ENCODE results near the gene PTPA.

PTPA gene

GRCh38 chr9:129084087-129084486 lies 27.1 kb upstream of the PTPA start:
- no peak for DNase-seq

DNA sequence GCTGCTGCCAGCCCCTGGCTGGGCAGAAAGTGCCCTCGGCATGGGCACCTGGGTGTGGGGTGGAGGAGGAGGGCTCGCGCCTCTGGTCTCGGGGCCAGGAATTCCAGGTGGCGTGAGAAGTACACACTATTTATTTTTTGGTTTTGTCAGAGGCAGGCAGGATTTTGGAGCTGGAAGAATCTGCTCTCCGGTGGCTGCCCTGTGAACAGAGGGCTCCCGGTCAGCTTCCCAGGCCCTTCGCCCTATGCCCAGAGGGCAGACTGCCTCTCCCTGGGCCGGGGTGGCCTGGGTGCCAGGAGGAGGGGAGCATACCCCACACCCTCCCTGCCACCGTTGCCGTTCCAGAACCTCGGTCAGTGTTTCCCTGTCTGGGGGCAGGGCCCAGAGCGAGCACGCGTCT lies 22.0 kb upstream of the PTPA start:
- no peak for DNase-seq

DNA sequence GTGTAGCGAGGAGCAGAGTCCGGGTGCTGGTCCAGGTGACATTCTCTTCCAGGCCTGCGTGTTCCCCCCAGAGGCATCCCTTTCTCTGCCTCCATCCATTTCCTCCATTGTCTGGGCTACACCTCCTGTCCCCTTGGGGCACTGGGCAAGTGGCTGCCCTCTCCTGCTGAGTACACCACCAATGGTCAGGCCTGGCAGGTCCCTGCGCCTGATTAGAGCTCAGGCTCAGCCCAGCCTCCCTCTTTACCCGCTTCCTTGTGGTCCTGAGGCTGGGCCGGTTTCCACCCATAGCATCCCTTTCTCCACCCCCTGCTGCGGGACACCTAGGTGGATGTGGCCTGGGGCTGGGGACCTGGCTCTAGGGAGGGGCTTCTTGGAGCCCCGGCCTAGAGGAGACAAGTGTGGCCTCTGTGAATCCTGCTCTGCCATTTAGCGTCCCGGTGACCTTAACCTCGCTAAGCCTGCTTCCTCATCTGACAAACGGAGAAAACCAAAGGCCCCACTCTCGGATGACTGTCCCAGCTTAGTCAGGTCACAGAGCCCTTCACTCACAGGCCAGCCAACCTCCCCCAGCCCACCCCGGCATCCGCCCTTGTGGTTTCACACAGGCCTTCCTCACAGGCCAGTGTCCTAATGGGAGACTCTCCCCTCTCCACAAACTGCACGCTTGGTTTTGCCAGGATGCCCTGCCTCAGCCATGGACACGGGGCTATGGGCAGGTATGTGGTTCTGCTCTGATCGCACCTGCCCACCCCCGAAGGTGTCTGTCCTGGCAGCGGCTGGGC lies 17.4 kb upstream of the PTPA start:
- DNase-seq = no peak

DNA sequence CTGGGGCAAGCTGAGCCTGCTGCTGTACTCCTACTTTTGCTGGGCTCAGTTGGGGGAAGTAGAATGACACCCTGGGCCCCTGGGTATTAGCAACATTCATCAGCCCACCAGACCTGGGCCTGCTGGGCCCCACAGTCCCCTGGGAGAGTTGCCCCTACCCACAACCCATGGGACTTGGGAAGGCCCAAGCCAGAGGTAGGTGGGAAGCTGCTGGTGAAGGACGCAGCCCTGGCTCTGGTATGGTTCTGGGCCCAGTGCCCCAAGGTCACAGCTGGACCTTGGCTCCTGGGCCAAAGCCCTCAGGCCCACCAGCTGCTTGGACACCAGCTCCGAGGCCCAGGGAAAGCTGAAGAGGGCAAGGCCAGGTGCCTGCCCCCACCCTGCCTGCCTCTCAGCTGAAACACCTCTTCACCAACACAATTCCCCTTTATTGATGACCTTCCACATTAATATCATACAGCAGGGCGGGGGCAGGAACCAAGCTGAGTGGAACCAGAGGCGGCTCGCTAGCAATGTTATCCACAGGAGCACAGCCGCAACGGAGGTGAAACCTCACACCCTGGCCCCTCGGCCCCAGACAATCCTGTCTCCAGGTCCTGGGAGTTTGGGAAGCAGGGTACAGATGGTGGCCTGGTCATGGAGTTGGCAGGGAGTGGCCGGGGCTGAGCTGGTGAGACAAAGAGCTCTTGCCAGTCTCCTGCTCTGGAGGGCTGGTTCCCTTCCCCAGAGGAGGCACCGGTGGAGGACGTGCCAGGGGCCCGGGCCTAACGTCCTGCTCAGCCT lies 16.6 kb upstream of the PTPA start:
- DNase-seq = no peak

GRCh38 chr9:129095170-129095667 lies 16.0 kb upstream of the PTPA start:
- DNase-seq = no peak

GRCh38 chr9:129095908-129096307 lies 15.3 kb upstream of the PTPA start:
- no peak for DNase-seq

DNA sequence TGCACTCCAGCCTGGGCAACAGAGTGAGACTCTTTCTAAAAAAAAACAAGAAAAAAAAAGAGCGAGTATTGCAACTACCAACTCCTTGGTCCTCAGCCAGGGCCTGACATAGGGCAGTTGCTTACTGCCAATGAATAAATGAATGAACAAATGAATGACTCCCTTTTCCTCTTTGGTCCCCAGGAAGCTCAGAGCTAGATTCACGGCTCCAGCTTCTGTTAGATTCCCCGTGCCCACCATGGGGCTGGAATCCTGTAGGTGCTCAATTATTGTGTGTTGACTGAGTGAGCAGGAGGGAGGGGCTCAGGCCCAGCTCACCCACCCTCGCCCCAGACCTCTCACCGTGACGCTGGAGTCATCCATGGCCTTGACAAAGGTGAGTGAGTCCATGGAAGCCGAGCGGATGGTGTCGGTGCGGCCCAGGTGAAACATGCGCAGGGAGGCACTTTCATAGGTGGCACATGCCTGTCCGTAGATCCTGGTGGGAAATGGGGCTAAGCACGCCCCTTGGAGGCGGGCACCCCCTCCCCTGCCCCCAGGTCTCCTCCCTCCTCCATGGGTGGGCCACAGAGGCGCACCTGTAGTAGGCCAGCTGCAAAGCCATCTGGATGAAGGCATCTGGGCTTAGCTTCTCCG lies 13.4 kb upstream of the PTPA start:
- no peak for DNase-seq

- DNase-seq = no peak
These were observed 12.9 kb upstream of the PTPA start for GRCh38 chr9:129098328-129098727.

DNA sequence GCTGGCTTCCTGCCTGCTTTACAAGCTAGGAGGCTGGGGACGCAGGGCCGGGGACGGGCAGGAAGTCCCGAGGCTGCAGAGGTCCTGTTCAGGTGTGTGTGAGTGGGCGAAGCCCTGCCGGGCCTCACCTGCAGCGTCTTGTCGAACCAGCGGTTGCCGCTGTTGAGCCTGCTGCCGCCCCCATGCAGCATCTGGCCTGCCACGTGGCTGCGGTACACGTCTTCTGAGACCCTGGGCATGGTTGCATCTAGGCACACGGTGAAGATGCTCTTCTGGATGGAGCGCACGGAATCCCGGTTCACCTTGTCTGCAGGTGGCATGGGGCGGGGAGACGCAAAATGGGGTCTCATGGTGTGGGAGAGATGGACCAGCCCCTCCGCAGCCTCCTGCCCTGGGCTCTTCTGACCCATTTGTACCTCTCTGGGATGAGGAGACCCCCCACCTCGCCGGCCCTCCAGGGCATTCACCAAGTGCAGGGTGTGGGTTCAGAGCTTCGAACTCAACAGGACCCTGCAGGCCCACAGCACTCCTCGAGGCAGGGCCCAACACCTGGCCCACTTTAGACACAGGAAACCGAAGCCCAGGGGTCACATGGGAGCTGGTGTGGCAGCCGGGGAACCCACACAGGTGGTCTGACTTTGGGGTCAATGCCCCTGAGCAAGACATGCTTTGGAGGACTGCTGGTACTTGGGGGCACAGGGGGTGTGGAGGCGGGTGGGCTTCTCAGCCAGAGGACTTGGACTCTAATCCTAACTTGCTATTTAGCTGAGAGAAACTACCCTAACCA lies 10.6 kb upstream of the PTPA start:
- no peak for DNase-seq

DNA sequence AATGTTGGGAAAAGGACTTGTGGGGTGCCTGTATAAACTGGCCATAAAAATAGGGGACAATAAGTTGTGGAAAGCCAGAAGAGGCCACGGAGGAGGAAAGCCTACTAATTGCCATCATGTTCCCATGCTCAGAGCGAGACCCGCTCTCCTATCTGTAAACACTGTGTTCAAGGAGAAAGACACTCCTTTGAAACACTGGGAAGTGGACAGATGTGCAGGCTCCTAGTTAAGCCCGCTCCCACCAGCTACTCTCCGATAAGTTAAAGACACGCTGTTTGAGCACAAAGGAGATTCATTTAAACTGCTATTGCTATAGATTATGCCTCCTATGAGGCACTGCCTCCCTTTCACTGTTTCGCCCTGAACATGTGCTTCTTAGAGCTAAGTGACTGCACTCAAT lies 9.9 kb upstream of the PTPA start:
- no peak for DNase-seq

DNA sequence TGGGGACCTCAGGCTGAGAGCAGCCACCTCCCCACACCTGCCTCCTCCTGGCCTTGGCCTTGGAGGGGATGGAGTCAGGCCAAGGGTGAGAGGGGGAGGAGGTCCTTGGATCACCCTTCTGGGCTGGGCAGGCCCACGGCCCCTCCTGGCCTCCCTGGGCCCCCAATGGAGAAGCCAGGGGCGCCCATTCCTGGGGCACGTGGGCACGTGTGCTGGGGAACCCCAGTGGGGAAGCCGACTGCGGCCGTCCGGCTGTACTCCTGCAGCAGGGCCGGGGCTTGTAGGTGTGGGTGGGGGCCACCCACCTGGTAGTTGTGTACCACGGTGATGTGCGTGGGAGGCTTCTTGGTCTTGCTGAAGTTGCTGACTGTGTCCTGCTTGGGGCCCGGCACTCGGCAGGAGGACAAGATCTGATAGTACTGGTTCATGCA lies 9.1 kb upstream of the PTPA start:
- no peak for DNase-seq

GRCh38 chr9:129102791-129103594 lies 8.2 kb upstream of the PTPA start:
- peak; percentile 20 for DNase-seq

DNA sequence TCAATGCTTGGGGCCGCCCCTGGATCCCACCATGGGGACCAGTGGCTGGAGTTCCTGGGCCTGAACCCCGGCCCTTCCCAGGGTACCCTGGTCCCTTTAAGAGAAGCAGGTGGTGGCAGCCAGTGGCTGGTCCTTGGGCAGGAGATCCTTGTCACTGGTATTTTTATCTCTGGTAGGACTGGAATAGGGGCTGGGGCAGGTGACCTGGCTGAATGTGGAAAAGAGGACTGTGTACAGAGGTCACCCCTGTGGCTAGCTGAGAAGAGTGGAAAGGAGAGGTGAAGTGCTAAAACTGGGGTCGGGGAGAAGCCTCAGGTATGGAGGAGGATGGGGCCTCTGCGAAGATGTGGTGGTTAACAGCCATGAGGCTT lies 7.6 kb upstream of the PTPA start:
- no peak for DNase-seq

GRCh38 chr9:129104051-129104450 lies 7.2 kb upstream of the PTPA start:
- no peak for DNase-seq

GRCh38 chr9:129105857-129106694 lies 5.1 kb upstream of the PTPA start:
- no peak for DNase-seq

- no peak for DNase-seq
These were observed 3.6 kb upstream of the PTPA start for GRCh38 chr9:129107651-129108050.

- DNase-seq = no peak
These were observed 3.0 kb upstream of the PTPA start for GRCh38 chr9:129108083-129108804.

DNA sequence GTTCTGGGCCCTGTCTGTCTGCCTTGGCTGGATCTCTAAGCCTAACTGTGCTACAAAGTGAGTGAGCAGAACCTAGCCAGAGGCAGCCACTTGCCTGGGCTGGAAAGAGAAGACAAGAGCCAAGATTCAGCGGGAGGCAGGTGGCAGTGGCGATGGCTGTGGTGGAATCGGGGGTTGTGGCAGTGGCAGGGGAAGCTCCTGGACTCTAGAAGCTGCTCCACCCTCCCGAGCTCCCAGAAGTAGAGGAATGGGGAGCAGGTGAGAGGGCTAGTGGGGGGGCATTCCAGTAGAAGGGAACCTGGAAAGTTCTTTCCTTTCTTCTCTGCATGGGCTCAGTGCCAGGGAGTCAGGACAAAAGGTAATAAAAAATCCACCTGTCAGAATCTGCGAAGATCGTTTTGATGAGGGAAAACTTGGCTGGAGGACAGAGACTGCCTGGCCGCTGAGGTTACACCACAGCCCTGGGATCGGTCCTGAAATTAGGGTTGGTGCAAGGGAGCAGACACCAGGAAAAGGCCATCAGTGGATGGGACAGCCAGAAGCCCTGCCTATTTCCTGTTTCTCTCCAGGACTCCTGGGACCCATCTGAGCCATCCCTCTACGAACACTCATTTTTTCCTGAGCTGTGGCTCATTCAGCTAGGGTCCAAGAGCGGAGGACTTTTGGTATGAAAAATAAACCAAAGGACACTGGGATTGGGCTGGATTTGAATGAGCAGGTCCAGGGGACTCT lies 2.2 kb upstream of the PTPA start:
- DNase-seq = no peak

DNA sequence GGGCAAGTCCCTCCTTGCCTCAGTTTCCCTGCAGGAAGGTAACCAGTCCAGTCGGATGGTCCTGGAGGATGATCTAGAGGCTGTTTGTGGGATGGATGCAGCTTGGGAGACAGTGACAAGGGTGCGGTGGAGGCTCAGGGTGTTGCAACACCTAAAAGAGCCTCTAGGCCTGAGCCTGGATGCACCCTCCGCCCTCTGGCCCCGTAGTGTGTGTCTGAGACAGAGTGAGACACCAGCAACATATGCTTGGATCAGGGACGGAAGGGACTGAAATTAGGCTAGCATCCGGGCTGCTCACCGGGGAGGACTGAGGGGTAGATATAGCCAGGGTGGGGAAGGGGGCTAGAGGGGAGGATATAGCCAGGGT lies 1.7 kb upstream of the PTPA start:
- DNase-seq = no peak

Data from amniotic stem cell (primary cell).